Smooth muscle cell (in vitro differentiated cells): ENCODE results near the gene HERC2. TPM values are rescaled to one million over a fixed set of nuclear protein-coding genes. Genes with fewer than 3 reads are reported as not detected.

Source experiments
- DNase-seq: peaks from one replicate; lab custom pipeline; 2025; ENCODE audit not compliant: unreplicated experiment; lab: John Stamatoyannopoulos, UW
- H2AFZ ChIP-seq: fragments of 200-600 bp; sonication (generic); 2 replicates; pipeline ENCODE4 v1.6.0; 2016; ENCODE audit warnings: antibody characterized with exemption, low read depth, mild to moderate bottlenecking
- H3F3A ChIP-seq: fragments of 200-600 bp; sonication (generic); 2 replicates; pipeline ENCODE4 v1.6.0; 2017; ENCODE audit warnings: antibody characterized with exemption, low read depth
- H3K27ac ChIP-seq: fragments of 200-600 bp; sonication (generic); 2 replicates; pipeline ENCODE4 v1.5.1; 2016; ENCODE audit warnings: low read depth, mild to moderate bottlenecking
- H3K27me3 ChIP-seq: fragments of 200-600 bp; sonication (generic); 2 replicates; pipeline ENCODE4 v1.6.1; 2016; ENCODE audit warnings: low read depth, mild to moderate bottlenecking
- H3K36me3 ChIP-seq: fragments of 200-600 bp; sonication (generic); 2 replicates; pipeline ENCODE4 v1.5.1; 2016; ENCODE audit warnings: low read depth
- H3K4me1 ChIP-seq: fragments of 200-600 bp; sonication (generic); 2 replicates; pipeline ENCODE4 v1.5.1; 2016; ENCODE audit warnings: low read depth
- H3K4me2 ChIP-seq: fragments of 200-600 bp; sonication (generic); 2 replicates; pipeline ENCODE4 v1.6.0; 2016; ENCODE audit warnings: mild to moderate bottlenecking
- H3K4me3 ChIP-seq: fragments of 200-600 bp; sonication (generic); 2 replicates; pipeline ENCODE4 v1.5.1; 2016; ENCODE audit warnings: mild to moderate bottlenecking
- H3K79me2 ChIP-seq: fragments of 200-600 bp; sonication (generic); 2 replicates; pipeline ENCODE4 v1.6.0; 2016; ENCODE audit warnings: low read depth, mild to moderate bottlenecking
- H3K9ac ChIP-seq: fragments of 200-600 bp; sonication (generic); 2 replicates; pipeline ENCODE4 v1.6.0; 2016; ENCODE audit warnings: low read depth
- H3K9me3 ChIP-seq: fragments of 200-600 bp; sonication (generic); replicated peaks from 2 replicates; pipeline ENCODE4 v1.5.1; 2016; ENCODE audit warnings: low read depth
- H4K20me1 ChIP-seq: fragments of 200-600 bp; sonication (generic); 2 replicates; pipeline ENCODE4 v1.6.0; 2016; ENCODE audit warnings: low read depth
- WGBS: methylation state at CpG from one replicate; pipeline ENCODE4 v1.1.7; 2016; ENCODE audit warnings: low lambda C conversion rate; 5-methylcytosine and 5-hydroxymethylcytosine counted together
- polyA plus RNA-seq: library from polyadenylated mRNA; unstranded; fragments of >200 nt; fragmentation: Nextera tagmentation; extraction: Ambion mirVana; gene quantifications from 2 replicates; pipeline ENCODE4 v1.2.1, GENCODE V29; 2016
- total RNA-seq: library from RNA; depleted of rRNA; stranded (reverse); fragments of >200 nt; gene quantifications from 2 replicates; pipeline ENCODE4 v1.2.3, GENCODE V29; 2014
- TF ChIP-seq, protein P1 (sequence below): fragments of 200-600 bp; sonication (generic); IDR thresholded peaks from 2 replicates; pipeline ENCODE4 v1.5.1; 2017; ENCODE audit warnings: borderline replicate concordance, mild to moderate bottlenecking, antibody characterized with exemption; ENCODE audit not compliant: insufficient read depth, poor library complexity, severe bottlenecking

Gene HERC2
- total and polyA plus RNA-seq, 2 experiments from 2014 or later, result 19.9 to 33.1 TPM

DNA sequence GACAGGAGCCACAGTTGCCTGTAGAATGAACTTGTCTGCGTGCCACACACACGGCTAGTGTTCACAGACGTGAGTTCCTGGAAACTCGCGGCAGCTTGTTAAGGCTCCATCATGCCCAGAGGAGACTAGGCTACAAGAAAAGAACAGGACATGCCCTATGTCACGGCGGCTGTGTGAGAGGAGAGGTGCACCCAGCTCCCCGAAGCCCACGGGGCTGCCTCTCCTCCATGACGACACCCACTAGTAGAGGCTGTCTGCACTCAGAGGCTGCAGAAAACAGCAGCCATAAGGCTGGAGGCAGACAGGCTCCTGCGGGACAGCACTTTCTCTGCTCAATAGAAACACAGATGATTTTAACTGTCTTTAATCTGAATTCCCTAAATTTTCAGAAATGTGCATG, 203.9 kb downstream of the HERC2 start:
- Histone ChIP-seq H3K9ac (no peak overlapping the region), H3K4me1 (no peaks in the 10 kb centered on the region), H4K20me1 (peaks cover 15% of the 10 kb centered on the region), H2AFZ (no peak overlapping the region), H3K27ac (no peak overlapping the region), H3K4me3 (no peak overlapping the region), H3F3A (no peaks in the 10 kb centered on the region), H3K27me3 (no peaks in the 10 kb centered on the region), H3K4me2 (no peak overlapping the region), H3K36me3 (peaks cover 3% of the 10 kb centered on the region), H3K9me3 (no peaks in the 10 kb centered on the region), H3K79me2 (no peaks in the 10 kb centered on the region)
- TF ChIP-seq, protein P1, sequence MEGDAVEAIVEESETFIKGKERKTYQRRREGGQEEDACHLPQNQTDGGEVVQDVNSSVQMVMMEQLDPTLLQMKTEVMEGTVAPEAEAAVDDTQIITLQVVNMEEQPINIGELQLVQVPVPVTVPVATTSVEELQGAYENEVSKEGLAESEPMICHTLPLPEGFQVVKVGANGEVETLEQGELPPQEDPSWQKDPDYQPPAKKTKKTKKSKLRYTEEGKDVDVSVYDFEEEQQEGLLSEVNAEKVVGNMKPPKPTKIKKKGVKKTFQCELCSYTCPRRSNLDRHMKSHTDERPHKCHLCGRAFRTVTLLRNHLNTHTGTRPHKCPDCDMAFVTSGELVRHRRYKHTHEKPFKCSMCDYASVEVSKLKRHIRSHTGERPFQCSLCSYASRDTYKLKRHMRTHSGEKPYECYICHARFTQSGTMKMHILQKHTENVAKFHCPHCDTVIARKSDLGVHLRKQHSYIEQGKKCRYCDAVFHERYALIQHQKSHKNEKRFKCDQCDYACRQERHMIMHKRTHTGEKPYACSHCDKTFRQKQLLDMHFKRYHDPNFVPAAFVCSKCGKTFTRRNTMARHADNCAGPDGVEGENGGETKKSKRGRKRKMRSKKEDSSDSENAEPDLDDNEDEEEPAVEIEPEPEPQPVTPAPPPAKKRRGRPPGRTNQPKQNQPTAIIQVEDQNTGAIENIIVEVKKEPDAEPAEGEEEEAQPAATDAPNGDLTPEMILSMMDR, result no peak
- DNase-seq, result no peak
- WGBS, result 90% methylated on average over 11 of the region's 11 CpGs

DNA sequence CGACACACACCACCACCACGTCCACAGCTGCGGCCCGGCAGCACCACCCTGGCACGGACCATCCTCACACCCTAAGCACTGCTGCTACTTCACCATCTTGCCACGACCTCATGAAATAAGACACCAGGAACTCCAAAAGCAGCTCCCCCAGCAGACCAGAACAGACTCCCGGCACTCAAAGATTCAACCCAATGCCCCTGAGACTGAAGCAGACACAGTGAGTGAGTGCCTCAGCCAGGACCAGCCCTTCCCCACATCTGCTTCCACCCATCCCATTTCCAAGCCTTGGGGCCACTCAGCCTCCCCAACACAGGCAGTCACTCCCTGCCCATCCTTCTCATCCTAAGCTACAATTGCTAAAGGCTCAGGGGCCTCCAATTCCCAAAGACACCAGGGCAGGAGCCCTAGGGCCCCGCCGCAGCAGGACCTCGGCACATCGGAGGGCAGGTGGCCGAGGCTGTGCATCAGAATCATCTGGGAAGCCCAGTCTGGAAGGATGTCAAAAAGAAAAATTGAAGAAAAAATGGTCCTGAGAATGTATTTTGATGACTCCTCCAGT, 204.5 kb downstream of the HERC2 start:
- Histone ChIP-seq H3K79me2 (no peaks in the 10 kb centered on the region), H3K4me1 (no peaks in the 10 kb centered on the region), H3K27ac (no peak overlapping the region), H3K27me3 (no peaks in the 10 kb centered on the region), H2AFZ (no peak overlapping the region), H3K4me2 (no peak overlapping the region), H3K4me3 (no peak overlapping the region), H3K9ac (no peak overlapping the region), H3K36me3 (peaks cover 3% of the 10 kb centered on the region), H4K20me1 (peaks cover 13% of the 10 kb centered on the region), H3K9me3 (no peaks in the 10 kb centered on the region), H3F3A (no peaks in the 10 kb centered on the region)
- 97% methylated on average over 12 of the region's 12 CpGs for whole genome bisulfite sequencing
- no peak for DNase-seq
- TF ChIP-seq, protein P1, result no peak

DNA sequence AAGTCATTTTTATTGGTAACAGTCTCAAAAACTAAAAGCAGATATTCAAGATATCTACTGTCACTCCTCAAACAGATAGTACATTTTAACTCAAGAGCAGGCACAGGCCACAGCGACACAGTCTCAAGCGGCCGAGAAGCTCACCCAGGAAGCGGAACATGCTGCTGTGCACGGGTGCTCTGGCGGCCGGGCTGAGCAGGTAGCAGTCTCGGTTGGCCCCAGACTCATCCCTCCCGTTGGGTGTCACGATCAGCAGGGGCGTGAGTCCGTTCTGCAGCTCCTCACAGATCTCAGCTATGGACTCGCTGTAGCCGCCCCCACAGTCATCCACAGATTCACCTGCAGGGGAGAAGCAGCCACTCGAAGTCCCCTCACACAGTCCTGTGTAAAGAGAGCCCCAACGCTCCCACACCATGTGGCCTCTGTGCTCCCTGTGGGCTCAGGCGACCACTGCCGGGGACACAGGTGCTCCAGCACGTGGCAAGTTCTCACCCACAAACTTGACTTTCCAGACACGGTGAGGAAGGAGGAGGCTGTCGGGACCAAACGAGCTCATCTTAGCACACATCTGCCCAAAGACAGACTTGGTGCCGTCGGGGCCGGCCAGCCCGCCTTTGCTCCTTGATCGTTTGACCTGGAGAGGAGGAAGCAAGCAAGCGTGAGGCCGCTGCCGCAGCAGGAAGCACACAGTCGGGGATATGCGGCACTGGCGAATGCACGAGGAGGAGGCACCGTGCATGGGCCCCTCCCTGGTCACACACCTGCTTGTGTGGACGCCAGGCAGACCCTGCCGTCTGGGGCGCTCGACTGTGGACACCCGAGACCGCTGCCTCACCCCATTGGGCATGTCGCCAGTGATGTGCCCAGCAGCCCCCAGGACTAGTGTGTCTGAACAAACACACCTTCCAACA, 205.2 kb downstream of the HERC2 start:
- DNase-seq, result no peak
- WGBS, result 95% methylated on average over 42 of the region's 42 CpGs
- Histone ChIP-seq H3F3A (no peaks in the 10 kb centered on the region), H4K20me1 (peaks cover 13% of the 10 kb centered on the region), H3K9me3 (no peaks in the 10 kb centered on the region), H3K4me3 (no peak overlapping the region), H2AFZ (no peak overlapping the region), H3K9ac (no peak overlapping the region), H3K36me3 (peaks cover 3% of the 10 kb centered on the region), H3K4me2 (no peak overlapping the region), H3K4me1 (no peaks in the 10 kb centered on the region), H3K27me3 (no peaks in the 10 kb centered on the region), H3K27ac (no peak overlapping the region), H3K79me2 (no peaks in the 10 kb centered on the region)
- TF ChIP-seq, protein P1, result no peak

DNA sequence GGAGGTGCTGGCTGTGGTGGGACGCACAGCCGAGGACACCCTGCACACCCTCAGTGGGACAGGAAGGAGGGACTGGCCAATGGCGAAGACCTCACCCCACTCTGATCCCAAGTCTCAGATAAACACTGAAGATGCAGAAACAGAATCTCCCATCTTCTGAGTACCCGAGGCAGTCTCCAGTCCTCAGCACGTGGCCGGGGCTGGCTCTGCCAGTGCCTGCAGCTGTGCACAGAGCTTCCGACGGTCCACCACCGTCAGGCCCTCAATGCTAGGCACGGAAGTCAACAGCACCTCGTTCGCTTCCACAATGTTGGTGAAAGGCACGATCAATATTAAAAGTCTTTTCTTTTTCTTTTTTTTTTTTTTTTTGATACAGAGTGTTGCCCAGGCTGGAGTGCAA, 206.1 kb downstream of the HERC2 start:
- no peaks in the 10 kb centered on the region for H3K27me3 ChIP-seq
- H3K27ac ChIP-seq, result no peak overlapping the region
- peaks cover 13% of the 10 kb centered on the region for H4K20me1 ChIP-seq
- H3F3A ChIP-seq, result no peaks in the 10 kb centered on the region
- TF ChIP-seq, protein P1, result no peak
- H3K4me3 ChIP-seq, result no peak overlapping the region
- no peaks in the 10 kb centered on the region for H3K79me2 ChIP-seq
- H3K9me3 ChIP-seq, result no peaks in the 10 kb centered on the region
- H3K4me1 ChIP-seq, result no peaks in the 10 kb centered on the region
- H3K9ac ChIP-seq, result no peak overlapping the region
- WGBS, result 90% methylated on average over 13 of the region's 13 CpGs
- no peak for DNase-seq
- no peak overlapping the region for H3K4me2 ChIP-seq
- peaks cover 7% of the 10 kb centered on the region for H3K36me3 ChIP-seq
- no peak overlapping the region for H2AFZ ChIP-seq
